Stimulated activated CD4-positive, alpha-beta T cell treated with anti-CD3 and anti-CD28 coated beads, Interleukin-4, amount 100 ng/mL, for 4 hours (primary cell): ENCODE results near the gene KYNU.
"Not testable (repeated sequence)": the region's sequence is repeated elsewhere in the genome, so short reads cannot be mapped to it uniquely, and the experiment has no call there.

ENCODE experiments used
- DNase-seq, 2 experiments: peaks; one replicate each; pipeline ENCODE4 v3.0.0-alpha.2; 2020

The KYNU gene

DNA sequence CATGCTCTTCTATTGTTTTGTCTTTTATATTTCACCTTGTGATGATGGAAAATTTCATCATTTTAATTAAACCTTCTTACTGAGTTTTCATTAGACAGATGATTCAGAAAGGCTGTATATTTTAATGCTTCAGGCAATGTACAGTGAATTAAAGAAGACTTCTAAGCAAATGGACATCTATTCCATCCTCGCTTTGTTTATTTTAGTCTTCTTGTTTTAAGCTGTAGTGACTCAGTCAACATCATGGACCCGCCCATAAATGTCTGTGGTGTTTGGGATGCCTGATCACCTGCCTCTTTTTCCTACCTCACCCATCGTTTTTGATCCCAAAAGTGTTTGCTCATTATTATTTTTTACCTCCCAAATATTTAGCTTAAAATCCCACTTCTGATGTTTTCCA is 43.1 kb downstream of the KYNU start:
- no peak for DNase-seq

DNA sequence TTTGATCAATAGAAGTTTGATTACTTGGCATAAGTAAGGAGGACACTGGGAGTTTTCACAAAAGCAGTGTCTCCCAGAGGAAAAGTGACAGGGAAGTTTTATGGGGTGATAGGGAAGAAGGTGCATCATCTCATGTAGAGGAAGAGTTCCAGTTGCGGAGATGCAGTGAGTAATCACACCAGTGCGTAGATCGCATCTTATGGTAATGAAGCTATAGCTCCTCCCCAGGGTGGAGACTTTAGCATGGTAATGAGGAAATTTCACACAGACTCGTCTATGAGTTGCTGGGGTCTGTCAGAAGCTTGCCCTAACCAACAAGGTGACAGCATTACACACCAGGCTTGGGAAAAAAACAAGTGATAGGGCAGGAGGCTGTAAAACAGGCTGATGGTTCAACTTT is 49.0 kb downstream of the KYNU start:
- DNase-seq: no peak

DNA sequence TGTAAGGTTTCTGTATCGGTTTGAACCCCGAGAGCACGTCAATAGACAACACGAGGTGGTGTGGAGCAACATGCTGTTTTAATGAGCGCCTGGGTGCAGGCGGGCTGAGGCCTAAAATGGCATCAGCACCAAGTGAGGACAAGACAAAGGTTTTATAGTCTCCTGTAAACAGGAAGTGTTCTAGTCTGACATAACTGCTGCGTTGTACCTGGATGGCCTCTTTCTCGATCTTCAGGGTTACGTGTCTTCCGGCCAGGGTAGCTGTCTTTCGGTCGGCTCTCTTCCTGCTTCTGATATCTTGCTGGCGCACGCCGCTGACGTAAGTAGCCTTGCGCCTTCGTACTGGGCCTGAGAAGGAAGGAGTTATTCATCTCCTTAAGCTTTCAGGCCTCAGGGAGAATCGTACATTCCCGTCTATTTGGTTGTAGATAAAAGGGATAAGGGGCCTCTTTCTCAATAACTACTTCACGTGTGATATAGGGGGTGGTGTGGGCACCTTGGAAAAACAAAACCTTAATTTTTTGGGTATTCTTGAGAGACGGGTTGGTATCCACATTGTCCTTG is 53.5 kb downstream of the KYNU start:
- DNase-seq: no peak

- no peak for DNase-seq
Observed at GRCh38 chr2:142933916-142934315, 56.5 kb downstream of the KYNU start.

GRCh38 chr2:142935563-142936089 is 58.2 kb downstream of the KYNU start:
- no peak for DNase-seq

GRCh38 chr2:142936629-142937028 is 59.2 kb downstream of the KYNU start:
- no peak for DNase-seq

DNA sequence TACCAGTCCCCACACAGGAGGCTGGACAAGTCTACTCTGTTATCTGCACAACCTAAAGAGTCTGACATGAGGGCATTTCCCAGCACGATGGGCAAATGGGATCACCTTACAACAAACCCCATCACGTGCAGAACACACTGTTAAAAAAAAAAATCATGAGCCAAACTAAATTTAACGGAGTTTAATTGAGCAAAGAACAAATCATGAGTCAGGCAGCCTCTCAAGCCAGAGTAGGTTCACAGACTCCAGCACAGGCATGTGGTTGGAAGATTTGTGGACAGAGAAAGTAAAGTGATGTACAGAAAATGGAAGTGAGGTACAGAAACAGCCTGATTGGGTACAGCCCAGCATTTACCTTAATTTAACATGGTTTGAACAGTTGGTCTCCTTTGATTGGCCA is 59.9 kb downstream of the KYNU start:
- DNase-seq: no peak

- DNase-seq: no peak
Observed at GRCh38 chr2:142938240-142938639, 60.8 kb downstream of the KYNU start.

DNA sequence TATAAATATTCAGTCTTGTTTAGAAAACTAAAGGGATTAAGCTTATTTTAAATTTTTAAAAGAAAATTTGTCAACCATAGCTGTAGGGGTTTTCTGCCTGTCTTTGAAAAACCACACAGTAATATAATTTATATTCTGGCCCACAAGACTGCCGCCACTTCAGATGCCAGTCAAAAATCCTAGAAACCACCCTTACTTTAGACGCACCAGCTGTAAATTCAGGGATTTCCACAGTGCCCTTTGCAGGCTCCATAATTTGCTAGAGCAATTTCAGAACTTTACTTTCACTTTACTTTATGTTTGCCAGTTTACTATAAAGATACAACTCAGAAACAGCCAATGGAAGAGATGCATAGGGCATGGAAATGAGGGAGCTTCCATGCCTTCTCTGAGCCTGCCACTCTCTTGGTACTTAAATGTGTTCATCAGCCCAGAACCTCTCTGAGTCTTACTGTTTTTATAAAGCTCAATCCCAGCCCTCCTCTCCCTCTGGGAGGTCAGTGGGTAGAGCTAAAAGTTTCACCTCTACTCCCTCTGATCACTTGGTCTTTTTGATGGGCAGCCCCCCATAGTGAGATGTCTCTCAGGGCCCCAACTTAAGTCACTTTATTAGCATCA is 63.3 kb downstream of the KYNU start:
- DNase-seq: no peak

GRCh38 chr2:142942690-142943089 is 65.2 kb downstream of the KYNU start:
- DNase-seq: no peak

GRCh38 chr2:142944264-142944663 is 66.8 kb downstream of the KYNU start:
- DNase-seq: no peak

- DNase-seq: no peak
Observed at GRCh38 chr2:142944721-142945120, 67.3 kb downstream of the KYNU start.

- DNase-seq: no peak
Observed at GRCh38 chr2:142946941-142947340, 69.5 kb downstream of the KYNU start.

DNA sequence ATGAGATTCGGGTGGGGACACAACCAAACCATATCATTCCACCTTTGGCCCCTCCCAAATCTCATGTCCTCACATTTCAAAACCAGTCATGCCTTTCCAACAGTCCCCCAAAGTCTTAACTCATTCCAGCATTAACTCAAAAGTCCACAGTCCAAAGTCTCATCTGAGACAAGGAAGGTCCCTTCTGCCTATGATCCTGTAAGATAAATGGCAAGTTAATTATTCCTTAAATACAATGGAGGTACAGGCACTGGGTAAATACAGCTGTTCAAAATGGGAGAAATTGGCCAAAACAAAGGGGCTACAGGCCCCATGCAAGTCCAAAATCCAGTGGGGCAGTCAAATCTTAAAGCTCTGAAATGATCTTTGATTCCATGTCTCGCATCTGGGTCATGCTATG is 71.3 kb downstream of the KYNU start:
- DNase-seq: not testable (repeated sequence)

DNA sequence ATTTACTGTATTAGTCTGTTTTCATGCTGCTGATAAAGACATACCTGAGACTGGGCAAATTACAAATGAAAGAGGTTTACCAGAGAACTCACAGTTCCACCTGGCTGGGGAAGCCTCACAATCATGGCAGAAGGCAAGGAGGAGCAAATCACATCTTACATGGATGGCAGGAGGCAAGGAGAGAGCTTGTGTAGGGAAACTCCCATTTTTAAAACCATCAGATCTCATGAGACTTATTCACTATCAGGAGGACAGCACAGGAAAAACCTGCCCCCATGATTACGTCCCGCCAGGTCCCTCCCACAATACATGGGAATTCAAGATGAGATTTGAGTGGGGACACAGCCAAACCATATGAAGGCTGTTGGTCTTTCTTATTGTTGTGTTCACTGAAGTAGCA is 72.9 kb downstream of the KYNU start:
- not testable (repeated sequence) for DNase-seq

DNA sequence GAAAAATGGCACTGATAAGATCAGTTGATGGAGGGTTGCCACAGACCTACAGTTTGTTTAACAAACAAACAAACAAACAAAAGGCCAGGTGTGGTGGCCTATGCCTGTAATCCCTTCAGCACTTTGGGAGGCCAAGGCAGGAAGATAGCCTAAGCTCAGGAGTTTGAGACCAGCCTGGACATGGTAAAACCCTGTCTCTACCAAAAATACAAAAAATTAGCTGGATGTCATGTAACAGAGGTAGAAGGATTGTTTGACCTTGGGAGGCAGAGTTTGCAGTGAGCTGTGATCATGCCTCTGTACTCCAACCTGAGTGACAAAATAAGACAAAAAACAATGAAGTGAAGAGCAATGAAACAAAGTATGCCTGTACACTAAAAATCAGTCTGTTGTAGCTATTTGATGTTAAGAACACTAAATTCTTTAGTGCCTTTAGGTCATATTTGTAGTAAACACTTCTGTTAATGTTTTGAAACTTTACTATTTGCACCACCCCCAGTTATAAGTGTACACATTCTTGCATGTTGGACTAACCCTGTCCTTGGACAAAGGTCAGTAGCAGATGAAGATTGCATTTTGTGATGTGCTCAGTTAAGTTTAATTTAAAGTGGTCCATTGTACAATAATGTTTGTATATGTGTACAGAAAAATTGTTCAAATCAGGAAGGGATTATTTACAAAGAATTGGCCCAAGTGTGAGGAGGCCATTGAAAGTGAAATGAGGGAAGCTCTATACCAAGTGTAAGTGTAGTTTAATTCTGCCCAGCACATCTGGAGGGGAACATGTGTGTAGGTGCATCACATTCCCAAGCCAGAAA is 73.9 kb downstream of the KYNU start:
- DNase-seq: no peak

DNA sequence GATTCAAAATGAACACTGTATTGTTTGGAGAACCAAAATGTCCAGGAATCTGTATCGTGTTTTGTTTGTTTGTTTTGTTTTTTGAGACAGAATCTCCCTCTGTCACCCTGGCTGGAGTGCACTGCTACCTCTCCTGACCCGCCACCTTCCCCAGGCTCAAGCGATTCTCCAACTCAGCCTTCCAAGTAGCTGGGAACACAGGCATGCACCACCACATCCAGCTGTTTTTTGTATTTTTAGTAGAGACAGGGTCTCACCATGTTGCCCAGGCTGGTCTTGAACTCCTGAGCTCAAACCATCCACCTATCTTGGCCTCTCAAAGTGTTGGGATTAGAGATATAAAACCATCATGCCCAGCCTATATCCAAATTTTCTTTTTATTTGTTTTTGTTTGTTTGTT is 74.6 kb downstream of the KYNU start:
- DNase-seq: no peak

DNA sequence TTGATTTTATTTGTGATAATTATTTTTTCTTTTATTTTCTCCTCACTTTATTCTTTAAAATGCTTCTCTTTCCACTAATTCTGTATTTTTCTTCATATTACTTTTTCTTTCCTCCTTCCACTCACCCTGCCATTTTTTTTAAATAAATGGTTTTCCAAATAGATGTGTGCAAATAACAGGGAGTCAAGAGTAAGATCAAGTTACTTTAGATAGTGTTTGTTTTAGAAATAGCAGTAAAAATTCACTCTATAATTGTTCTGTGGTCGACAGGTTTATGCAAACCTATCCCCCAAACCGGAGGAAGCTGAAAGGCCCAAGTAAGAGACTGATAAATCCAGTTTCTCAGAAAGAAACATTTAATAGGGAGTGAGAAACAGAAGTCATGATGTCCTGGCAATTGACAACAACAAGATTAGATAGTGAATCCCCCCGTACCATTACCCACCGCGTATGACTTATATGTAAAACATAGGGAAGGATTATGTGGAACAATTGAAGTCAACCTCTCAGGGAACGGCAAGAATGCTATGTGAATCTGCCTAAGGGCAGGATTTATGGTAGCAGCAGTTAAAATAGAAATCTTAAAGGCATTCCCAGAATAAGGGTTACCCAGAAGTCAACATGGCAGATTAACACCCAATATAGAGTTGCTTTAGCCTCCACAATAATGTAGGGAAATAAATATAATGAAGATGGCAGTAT is 75.5 kb downstream of the KYNU start:
- DNase-seq: no peak

- DNase-seq: no peak
Observed at GRCh38 chr2:142954493-142954892, 77.0 kb downstream of the KYNU start.

DNA sequence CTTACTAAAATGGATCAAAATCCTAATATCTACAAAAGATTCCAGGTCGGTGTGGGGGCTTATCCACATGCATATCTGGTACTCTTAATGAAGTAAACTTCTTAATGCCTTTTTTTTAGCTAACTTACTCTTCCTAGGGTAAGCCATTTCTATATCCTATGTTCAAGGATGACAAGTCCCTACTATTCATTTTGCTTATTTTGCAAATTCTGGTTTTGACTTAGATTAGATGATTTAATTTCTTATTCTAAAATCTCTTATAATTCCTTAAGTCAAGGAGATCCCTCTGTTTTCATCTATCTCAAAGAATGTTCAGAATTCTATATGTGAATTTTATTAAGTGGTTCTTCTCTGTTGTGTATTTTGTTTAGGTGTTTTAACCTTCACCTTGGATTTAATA is 79.7 kb downstream of the KYNU start:
- DNase-seq: no peak

DNA sequence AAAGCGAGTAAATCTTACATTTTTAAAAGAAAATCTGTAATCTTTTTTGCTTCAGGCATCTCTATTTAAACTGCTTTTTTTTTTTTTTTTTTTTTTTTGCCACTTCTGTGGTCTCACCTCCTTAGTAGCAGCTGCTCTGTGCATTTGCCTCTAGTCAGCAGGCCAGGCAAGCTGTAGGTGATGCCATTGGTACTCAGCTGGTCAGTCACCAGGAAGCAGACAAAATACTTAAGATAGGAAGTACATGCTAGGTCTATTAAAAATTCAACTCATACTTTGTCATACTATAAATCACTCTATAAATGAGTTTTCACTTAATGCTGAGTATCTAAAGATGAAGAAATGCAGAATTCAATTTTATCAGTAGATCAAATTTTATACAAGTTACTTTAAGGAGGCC is 83.7 kb downstream of the KYNU start:
- no peak for DNase-seq

DNA sequence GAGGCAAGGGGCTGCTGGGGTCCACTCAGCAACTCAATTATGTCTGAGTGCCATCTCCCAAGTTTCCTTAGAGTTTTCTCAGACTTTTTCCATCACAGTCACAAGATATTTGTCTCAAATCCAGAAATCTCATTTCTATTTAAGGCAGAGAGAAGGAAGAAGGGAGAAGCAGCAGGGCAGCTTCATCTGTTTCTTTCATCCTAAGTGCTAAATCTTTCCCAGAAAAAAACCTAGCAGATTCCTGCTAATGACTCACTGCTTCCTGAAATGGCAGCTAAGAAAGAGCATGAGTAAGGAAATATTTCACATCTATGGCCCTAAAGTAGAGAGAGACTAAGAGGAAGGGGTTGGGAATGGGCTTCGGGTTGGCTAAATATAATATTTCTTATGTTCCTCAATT is 88.0 kb downstream of the KYNU start:
- no peak for DNase-seq

- DNase-seq: no peak
Observed at GRCh38 chr2:142966284-142966683, 88.8 kb downstream of the KYNU start.

DNA sequence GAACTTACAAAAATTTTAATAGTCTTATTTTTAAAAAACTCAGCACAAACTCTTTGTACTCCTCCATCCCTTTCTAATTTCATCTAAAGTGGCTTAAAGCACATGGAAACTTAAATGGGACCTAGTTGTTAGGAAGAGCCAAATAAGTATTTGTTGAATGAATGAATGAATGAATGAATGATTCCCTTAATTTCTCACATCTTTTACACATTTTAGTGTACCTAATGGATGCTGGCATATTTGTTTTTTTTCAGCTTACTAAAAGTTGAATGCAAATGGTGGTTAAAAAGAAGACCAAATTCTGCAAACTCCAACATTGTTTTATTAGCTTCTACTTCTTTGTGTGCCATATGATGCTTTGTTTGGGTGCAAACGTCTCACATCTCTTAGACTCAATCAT is 89.6 kb downstream of the KYNU start:
- DNase-seq: no peak
